Tibial nerve (tissue), 4 donors: ENCODE data around the gene C19orf25.

Source experiments
- EP300 ChIP-seq, 2 donors: sonication (generic); formaldehyde crosslinking; IDR thresholded peaks; one replicate each; pipeline ENCODE4 v1.6.1; 2017; ENCODE audit warnings: antibody characterized with exemption in 2 of 2, mild to moderate bottlenecking in 1 of 2
- POLR2A ChIP-seq, 2 donors: fragments of 450-650 bp; IDR thresholded peaks; one replicate each; pipeline ENCODE4 v1.6.1; 2017; ENCODE audit warnings: antibody characterized with exemption in 2 of 2, mild to moderate bottlenecking in 2 of 2, moderate library complexity in 2 of 2
- TF ChIP-seq, protein P1 (sequence below), 5 experiments: fragments of 200-600 bp in 3 of 5; fragments of 450-650 bp in 2 of 5; sonication (generic) in 3 of 5; IDR thresholded peaks; one replicate each; pipeline ENCODE4 v1.5.1; 2016 to 2019; ENCODE audit warnings: antibody characterized with exemption in 5 of 5, mild to moderate bottlenecking in 3 of 5, moderate library complexity in 2 of 5

DNA sequence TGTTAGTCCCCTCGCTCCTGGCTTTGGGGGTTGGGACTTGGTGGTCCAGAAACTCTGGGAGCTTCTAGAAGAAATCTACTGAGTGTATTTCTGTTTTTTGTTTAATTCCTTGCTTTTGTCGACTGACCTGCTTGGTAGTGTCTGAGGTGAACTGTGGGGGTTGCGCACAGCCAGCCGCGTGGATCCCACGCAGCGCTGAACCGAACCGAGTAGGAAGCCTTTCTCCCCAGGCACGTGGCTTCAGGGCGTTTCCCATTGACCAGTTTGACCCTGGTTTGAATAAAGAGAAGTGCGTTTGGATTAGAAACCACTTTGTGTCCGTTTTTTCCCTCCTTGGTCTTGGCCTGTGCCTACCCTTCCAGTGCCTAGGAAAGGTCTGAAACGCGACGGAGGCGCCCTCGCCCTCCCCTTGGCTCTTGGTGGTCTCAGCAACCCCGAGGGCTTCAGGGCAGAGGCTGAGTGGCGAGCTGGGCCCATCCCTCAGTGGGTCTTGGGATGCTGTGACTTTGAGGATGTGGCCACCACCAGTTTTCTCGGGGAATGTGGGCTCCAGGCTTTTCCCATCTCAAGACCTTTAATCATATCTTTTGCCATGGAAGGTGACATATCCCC, 43.5 kb downstream of the C19orf25 start:
- TF ChIP-seq, protein P1, sequence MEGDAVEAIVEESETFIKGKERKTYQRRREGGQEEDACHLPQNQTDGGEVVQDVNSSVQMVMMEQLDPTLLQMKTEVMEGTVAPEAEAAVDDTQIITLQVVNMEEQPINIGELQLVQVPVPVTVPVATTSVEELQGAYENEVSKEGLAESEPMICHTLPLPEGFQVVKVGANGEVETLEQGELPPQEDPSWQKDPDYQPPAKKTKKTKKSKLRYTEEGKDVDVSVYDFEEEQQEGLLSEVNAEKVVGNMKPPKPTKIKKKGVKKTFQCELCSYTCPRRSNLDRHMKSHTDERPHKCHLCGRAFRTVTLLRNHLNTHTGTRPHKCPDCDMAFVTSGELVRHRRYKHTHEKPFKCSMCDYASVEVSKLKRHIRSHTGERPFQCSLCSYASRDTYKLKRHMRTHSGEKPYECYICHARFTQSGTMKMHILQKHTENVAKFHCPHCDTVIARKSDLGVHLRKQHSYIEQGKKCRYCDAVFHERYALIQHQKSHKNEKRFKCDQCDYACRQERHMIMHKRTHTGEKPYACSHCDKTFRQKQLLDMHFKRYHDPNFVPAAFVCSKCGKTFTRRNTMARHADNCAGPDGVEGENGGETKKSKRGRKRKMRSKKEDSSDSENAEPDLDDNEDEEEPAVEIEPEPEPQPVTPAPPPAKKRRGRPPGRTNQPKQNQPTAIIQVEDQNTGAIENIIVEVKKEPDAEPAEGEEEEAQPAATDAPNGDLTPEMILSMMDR (IDR thresholded peaks at IDR 0.05), result no peak
- TF ChIP-seq POLR2A (IDR thresholded peaks at IDR 0.05) (no peak), EP300 (IDR thresholded peaks at IDR 0.05) (no peak)
